ENCODE data around the gene TRIM71. TPM values are rescaled to one million over a fixed set of nuclear protein-coding genes. Genes with fewer than 3 reads are reported as not detected.

Gene TRIM71
- total and polyA plus RNA-seq, 2 of the 13 experiments (the other 11 are each of a cell fraction or from before 2014, with no cell fraction given), result 21.7 to 76.9 TPM

GRCh38 chr3:32881624-32882023, 63.8 kb downstream of the TRIM71 start:
- Histone ChIP-seq H3K9me3 (ENCODE audit: low read length) (no peaks in the 10 kb centered on the region), H3K27me3 (ENCODE audit: control insufficient read depth in 1 of 2, insufficient read depth in 2 of 2, low read length in 2 of 2) (no peaks in the 10 kb centered on the region), H4K20me1 (ENCODE audit: insufficient read depth, low read length) (peaks cover 98% of the 10 kb centered on the region), H3K4me1 (ENCODE audit: insufficient read depth, low read length) (peaks cover 71% of the 10 kb centered on the region), H3K27ac (ENCODE audit: extremely low read length, insufficient read depth, low read length) (peak overlapping the region; percentile 20), H3K36me3 (replicated peaks in 1 of 2; ENCODE audit: control insufficient read depth in 1 of 2, insufficient read depth in 2 of 2, low read length in 2 of 2) (peaks cover 51 to 81% of the 10 kb centered on the region in 2 experiments), H3K4me3 (replicated peaks in 1 of 3; ENCODE audit: insufficient read depth in 1 of 3, low read depth in 2 of 3, low read length in 3 of 3) (no peak overlapping the region), H3K4me2 (ENCODE audit: low read depth, low read length) (no peak overlapping the region), H3K79me2 (ENCODE audit: insufficient read depth, low read length) (peaks cover 98% of the 10 kb centered on the region), H2AFZ (ENCODE audit: low read length) (no peak overlapping the region), H3K9ac (ENCODE audit: insufficient read depth, low read depth, low read length) (no peak overlapping the region)
- ATAC-seq, result no peak
- BruUV-seq (replicated peaks), result no TSS peak
- ChIA-PET CTCF (ENCODE audit: low intra/inter-chr PET ratio, low total read pairs) (no interaction called here), POLR2A (no interaction called here)
- in situ Hi-C loops (cut with HindIII; ENCODE audit: extremely low pct_ligation_motif_present, low pct_unique_long_range_greater_than_20kb), result loop anchor here (10.0 kb wide), 1 partner anchor 57 kb away; no protein-coding TSS in a partner anchor
- FAIRE-seq, result no peak
- intact Hi-C loops (cut with micrococcal nuclease; ENCODE audit: unreplicated experiment), result no loop called here
- no peak for DNase-seq (ENCODE audit: low spot score)
- 91% methylated on average over 2 of the region's 2 CpGs for WGBS (ENCODE audit: low lambda C conversion rate)
- TF ChIP-seq RBM22 (optimal IDR thresholded peaks at IDR 0.05; ENCODE audit: low read length), result peak; percentile 95
- no peak for TF ChIP-seq ZNF639 (CRISPR knock-in tag; conservative IDR thresholded peaks at IDR 0.05)

- no peak overlapping the region for H2AFZ ChIP-seq (ENCODE audit: low read length)
- no peak overlapping the region for H3K4me3 ChIP-seq (replicated peaks in 1 of 3; ENCODE audit: insufficient read depth in 1 of 3, low read depth in 2 of 3, low read length in 3 of 3)
- no peaks in the 10 kb centered on the region for H3K9me3 ChIP-seq (ENCODE audit: low read length)
- H3K9ac ChIP-seq (ENCODE audit: insufficient read depth, low read depth, low read length), result no peak overlapping the region
- no peak for TF ChIP-seq CC2D1A (CRISPR knock-in tag; IDR thresholded peaks at IDR 0.05)
- no peak for TF ChIP-seq MED13 (CRISPR knock-in tag; IDR thresholded peaks at IDR 0.05)
- no peak for TF ChIP-seq NR2C2 (CRISPR knock-in tag; IDR thresholded peaks at IDR 0.05; ENCODE audit: borderline replicate concordance)
- no peak for TF ChIP-seq GATAD1 (CRISPR knock-in tag; IDR thresholded peaks at IDR 0.05)
- no peak for TF ChIP-seq KLF16 (CRISPR knock-in tag; IDR thresholded peaks at IDR 0.05)
- TF ChIP-seq ZBTB26 (CRISPR knock-in tag; IDR thresholded peaks at IDR 0.05; ENCODE audit: borderline replicate concordance), result no peak
- no peak for TF ChIP-seq ZNF891 (CRISPR knock-in tag; IDR thresholded peaks at IDR 0.05)
- no peak for TF ChIP-seq AGO2 (optimal IDR thresholded peaks at IDR 0.05; ENCODE audit: low read depth, low read length)
- TF ChIP-seq ZNF7 (CRISPR knock-in tag; IDR thresholded peaks at IDR 0.05), result no peak
- TF ChIP-seq TAF1 (CRISPR knock-in tag; IDR thresholded peaks at IDR 0.05), result no peak
- TF ChIP-seq ATRX (CRISPR knock-in tag; IDR thresholded peaks at IDR 0.05; ENCODE audit: borderline replicate concordance), result no peak
- TF ChIP-seq ZNF331 (CRISPR knock-in tag; IDR thresholded peaks at IDR 0.05), result no peak
- TF ChIP-seq GRHL1 (CRISPR knock-in tag; conservative IDR thresholded peaks at IDR 0.05), result no peak
- FAIRE-seq (no peak), ATAC-seq (no peak), DNase-seq (ENCODE audit: low spot score) (no peak)
- H3K27me3 ChIP-seq (ENCODE audit: control insufficient read depth in 1 of 2, insufficient read depth in 2 of 2, low read length in 2 of 2), result no peaks in the 10 kb centered on the region
- H3K27ac ChIP-seq (ENCODE audit: extremely low read length, insufficient read depth, low read length), result no peak overlapping the region
- peaks cover 54 to 81% of the 10 kb centered on the region in 2 experiments for H3K36me3 ChIP-seq (replicated peaks in 1 of 2; ENCODE audit: control insufficient read depth in 1 of 2, insufficient read depth in 2 of 2, low read length in 2 of 2)
- in situ Hi-C loops (cut with HindIII; ENCODE audit: extremely low pct_ligation_motif_present, low pct_unique_long_range_greater_than_20kb), result loop anchor here (10.0 kb wide), 1 partner anchor 57 kb away; no protein-coding TSS in a partner anchor
- peaks cover 71% of the 10 kb centered on the region for H3K4me1 ChIP-seq (ENCODE audit: insufficient read depth, low read length)
- ChIA-PET CTCF (ENCODE audit: low intra/inter-chr PET ratio, low total read pairs) (no interaction called here), POLR2A (no interaction called here)
- H4K20me1 ChIP-seq (ENCODE audit: insufficient read depth, low read length), result peaks cover 95% of the 10 kb centered on the region
- no peak overlapping the region for H3K4me2 ChIP-seq (ENCODE audit: low read depth, low read length)
- BruUV-seq (replicated peaks), result no TSS peak
- peaks cover 98% of the 10 kb centered on the region for H3K79me2 ChIP-seq (ENCODE audit: insufficient read depth, low read length)
- intact Hi-C loops (cut with micrococcal nuclease; ENCODE audit: unreplicated experiment), result no loop called here
- WGBS (ENCODE audit: low lambda C conversion rate), result 94% methylated on average over 1 of the region's 1 CpG
Observed at GRCh38 chr3:32882189-32882588, 64.4 kb downstream of the TRIM71 start.

Measured in HepG2 (cell line).